AG09319 (cell line): ENCODE measurements around the gene SLC35F2.

Source experiments
- DNase-seq: peaks from one replicate; pipeline ENCODE4 v3.0.0-alpha.2; 2010; ENCODE audit warnings: low read depth; ENCODE audit errors: extremely low read depth
- CTCF ChIP-seq: IDR thresholded peaks from 2 replicates; pipeline ENCODE4 v1.5.1; 2011; ENCODE audit warnings: low read depth, mild to moderate bottlenecking, inconsistent platforms, low read length, moderate library complexity

SLC35F2 gene

GRCh38 chr11:107851704-107852310, 6.8 kb downstream of the SLC35F2 start:
- no peak for TF ChIP-seq CTCF
- no peak for DNase-seq

GRCh38 chr11:107849790-107850189, 8.8 kb downstream of the SLC35F2 start:
- DNase-seq, result no peak
- TF ChIP-seq CTCF, result no peak

- TF ChIP-seq CTCF, result no peak
- no peak for DNase-seq
Observed at GRCh38 chr11:107848345-107848744, 10.2 kb downstream of the SLC35F2 start.

- DNase-seq, result no peak
- no peak for TF ChIP-seq CTCF
Observed at GRCh38 chr11:107847184-107847583, 11.4 kb downstream of the SLC35F2 start.

GRCh38 chr11:107844041-107844440, 14.5 kb downstream of the SLC35F2 start:
- TF ChIP-seq CTCF, result no peak
- DNase-seq, result no peak

GRCh38 chr11:107842412-107843100, 16.0 kb downstream of the SLC35F2 start:
- TF ChIP-seq CTCF, result no peak
- no peak for DNase-seq

- no peak for DNase-seq
- TF ChIP-seq CTCF, result no peak
Observed at GRCh38 chr11:107840129-107840484, 18.5 kb downstream of the SLC35F2 start.
